Astrocyte (in vitro differentiated cells and primary cell): Measurements from ENCODE around the gene OR2A14. TPM values are rescaled to one million over a fixed set of nuclear protein-coding genes. Genes with fewer than 3 reads are reported as not detected.
"Not testable (repeated sequence)": the region's sequence is repeated elsewhere in the genome, so short reads cannot be mapped to it uniquely, and the experiment has no call there.

Source experiments
- DNase-seq: peaks from one replicate; pipeline ENCODE4 v3.0.0-alpha.2; 2010; ENCODE audit warnings: low read depth
- FAIRE-seq: peaks from 2 replicates; lab custom pipeline; 2011; peaks lifted over from hg19 to GRCh38; lab: Jason Lieb, UNC
- H2AFZ ChIP-seq: 2 replicates; pipeline ENCODE4 v1.6.0; 2012; ENCODE audit warnings: low read depth, low read length, inconsistent platforms
- H3K27ac ChIP-seq: 2 replicates; pipeline ENCODE4 v1.5.1; 2011; ENCODE audit warnings: low read depth, low read length, inconsistent platforms
- H3K27me3 ChIP-seq: 2 replicates; pipeline ENCODE4 v1.6.0; 2011; ENCODE audit warnings: low read length, inconsistent platforms; ENCODE audit not compliant: insufficient read depth
- H3K36me3 ChIP-seq: 2 replicates; pipeline ENCODE4 v1.5.1; 2011; ENCODE audit warnings: low read length, inconsistent platforms; ENCODE audit not compliant: insufficient read depth
- H3K4me1 ChIP-seq: 2 replicates; pipeline ENCODE4 v1.5.1; 2011; ENCODE audit warnings: low read length, inconsistent platforms; ENCODE audit not compliant: insufficient read depth
- H3K4me2 ChIP-seq: 2 replicates; pipeline ENCODE4 v1.6.0; 2012; ENCODE audit warnings: low read length, inconsistent platforms
- H3K4me3 ChIP-seq: 2 replicates; pipeline ENCODE4 v1.5.1; 2011; ENCODE audit warnings: low read depth, mild to moderate bottlenecking, low read length, inconsistent platforms; ENCODE audit not compliant: insufficient read depth
- H3K79me2 ChIP-seq: 2 replicates; pipeline ENCODE4 v1.6.0; 2012; ENCODE audit warnings: mild to moderate bottlenecking, low read length, inconsistent platforms; ENCODE audit not compliant: insufficient read depth
- H3K9ac ChIP-seq: 2 replicates; pipeline ENCODE4 v1.6.0; 2012; ENCODE audit warnings: mild to moderate bottlenecking, low read length, inconsistent platforms
- H3K9me3 ChIP-seq: 2 replicates; pipeline ENCODE4 v1.5.1; 2012; ENCODE audit warnings: low read depth, mild to moderate bottlenecking, low read length, inconsistent platforms; ENCODE audit not compliant: insufficient read depth
- H4K20me1 ChIP-seq: 2 replicates; pipeline ENCODE4 v1.6.0; 2012; ENCODE audit warnings: low read length, inconsistent platforms; ENCODE audit not compliant: insufficient read depth
- H3K27ac Mint-ChIP-seq: one replicate; pipeline ENCODE4 v1.8.0; 2021; ENCODE audit warnings: mild to moderate bottlenecking, mixed read lengths; ENCODE audit not compliant: unreplicated experiment
- H3K27me3 Mint-ChIP-seq: one replicate; pipeline ENCODE4 v1.8.0; 2021; ENCODE audit warnings: low read depth, mixed read lengths; ENCODE audit not compliant: unreplicated experiment
- H3K36me3 Mint-ChIP-seq: one replicate; pipeline ENCODE4 v1.8.0; 2021; ENCODE audit warnings: low read depth, mixed read lengths; ENCODE audit not compliant: unreplicated experiment
- H3K4me1 Mint-ChIP-seq: one replicate; pipeline ENCODE4 v1.8.0; 2021; ENCODE audit warnings: low read depth, mixed read lengths; ENCODE audit not compliant: unreplicated experiment
- H3K4me3 Mint-ChIP-seq: one replicate; pipeline ENCODE4 v1.8.0; 2021; ENCODE audit warnings: mild to moderate bottlenecking, moderate library complexity, mixed read lengths; ENCODE audit not compliant: unreplicated experiment
- H3K9me3 Mint-ChIP-seq: one replicate; pipeline ENCODE4 v1.8.0; 2021; ENCODE audit warnings: mild to moderate bottlenecking, mixed read lengths; ENCODE audit not compliant: unreplicated experiment
- total RNA-seq: library from RNA; stranded (reverse); gene quantifications from 2 replicates; pipeline ENCODE4 v1.2.1, GENCODE V29; 2021

Gene OR2A14
- total RNA-seq, 1 donor from 2014 or later, result not detected

- not testable (repeated sequence) for H3K4me3 Mint-ChIP-seq, H3K36me3 Mint-ChIP-seq, H3K27ac ChIP-seq, H3K27me3 ChIP-seq, DNase-seq, H3K36me3 ChIP-seq, H3K4me1 ChIP-seq, H3K4me1 Mint-ChIP-seq, H3K79me2 ChIP-seq, H3K9ac ChIP-seq, H3K27me3 Mint-ChIP-seq, H3K27ac Mint-ChIP-seq, FAIRE-seq, H4K20me1 ChIP-seq, H2AFZ ChIP-seq, H3K4me2 ChIP-seq, H3K4me3 ChIP-seq, H3K9me3 Mint-ChIP-seq, H3K9me3 ChIP-seq
Measured at GRCh38 chr7:144179165-144179479, 56.1 kb downstream of the OR2A14 start.

Other genes starting within 250 kb of the OR2A14 start
- gene TCAF1, start 221.0 kb upstream of the OR2A14 start, total RNA-seq, result 90.8 and 97.4 TPM in 2 replicates
- gene OR2F2, start 187.9 kb upstream of the OR2A14 start, total RNA-seq, result not detected in 2 replicates
- not detected in 2 replicates for gene OR2F1, start 168.3 kb upstream of the OR2A14 start, total RNA-seq
- not detected in 2 replicates for gene OR6B1, start 122.9 kb upstream of the OR2A14 start, total RNA-seq
- not detected in 2 replicates for gene OR2A5, start 74.2 kb upstream of the OR2A14 start, total RNA-seq
- not detected in 2 replicates for gene OR2A25, start 53.4 kb upstream of the OR2A14 start, total RNA-seq
- gene OR2A12, start 36.9 kb upstream of the OR2A14 start, total RNA-seq, result not detected in 2 replicates
- gene OR2A2, start 13.6 kb upstream of the OR2A14 start, total RNA-seq, result not detected in 2 replicates
- gene CTAGE4, start 60.3 kb downstream of the OR2A14 start, total RNA-seq, result 0.99 and 1.4 TPM in 2 replicates
- 4.4 and 5.0 TPM in 2 replicates for gene ARHGEF35, start 72.7 kb downstream of the OR2A14 start, total RNA-seq
- not detected in 2 replicates for gene OR2A42, start 116.4 kb downstream of the OR2A14 start, total RNA-seq
- gene OR2A7, start 141.6 kb downstream of the OR2A14 start, total RNA-seq, result 0.62 and 0.64 TPM in 2 replicates
- gene CTAGE8, start 146.1 kb downstream of the OR2A14 start, total RNA-seq, result 0.96 and 0.98 TPM in 2 replicates
- not detected in 2 replicates for gene OR2A1, start 189.2 kb downstream of the OR2A14 start, total RNA-seq
- 9.3 and 10.5 TPM in 2 replicates for gene ARHGEF5, start 232.2 kb downstream of the OR2A14 start, total RNA-seq